ENCODE results near the gene DEAF1.
"Not testable (repeated sequence)": the region's sequence is repeated elsewhere in the genome, so short reads cannot be mapped to it uniquely, and the experiment has no call there.

DEAF1 gene

GRCh38 chr11:699753-700152 lies 4.7 kb upstream of the DEAF1 start:
- DNase-seq: no peak

- no peak for DNase-seq
Observed at GRCh38 chr11:699116-699508, 4.1 kb upstream of the DEAF1 start.

- no peak for DNase-seq
Observed at GRCh38 chr11:698493-699115, 3.6 kb upstream of the DEAF1 start.

GRCh38 chr11:697811-698311 lies 2.8 kb upstream of the DEAF1 start:
- DNase-seq: no peak

GRCh38 chr11:696955-697491 lies 2.0 kb upstream of the DEAF1 start:
- no peak for DNase-seq

- peak; percentile 60 for DNase-seq
Observed at GRCh38 chr11:695538-696248, 671 bp upstream of the DEAF1 start, which contains the start of gene TMEM80. Gene TMEM80, plus strand, starts transcription at chr11:695816. Its CDS starts 12 bp downstream, at chr11:695828.

GRCh38 chr11:695288-695537 lies 191 bp upstream of the DEAF1 start:
- DNase-seq: no peak

- no peak for DNase-seq
Observed at GRCh38 chr11:693887-694562, 997 bp downstream of the DEAF1 start.

- DNase-seq: no peak
Observed at GRCh38 chr11:693415-693831, 1.6 kb downstream of the DEAF1 start.

- no peak for DNase-seq
Observed at GRCh38 chr11:692824-693414, 2.1 kb downstream of the DEAF1 start.

GRCh38 chr11:691710-692590 lies 3.1 kb downstream of the DEAF1 start:
- no peak for DNase-seq

- no peak for DNase-seq
Observed at GRCh38 chr11:690738-691633, 4.0 kb downstream of the DEAF1 start.

GRCh38 chr11:690244-690643 lies 4.8 kb downstream of the DEAF1 start:
- DNase-seq: not testable (repeated sequence)

GRCh38 chr11:689625-690024 lies 5.4 kb downstream of the DEAF1 start:
- no peak for DNase-seq

GRCh38 chr11:688681-689080 lies 6.3 kb downstream of the DEAF1 start:
- no peak for DNase-seq

GRCh38 chr11:687751-688150 lies 7.3 kb downstream of the DEAF1 start:
- DNase-seq: no peak

GRCh38 chr11:686451-687243 lies 8.4 kb downstream of the DEAF1 start:
- no peak for DNase-seq

- DNase-seq: no peak
Observed at GRCh38 chr11:680970-681369, 14.1 kb downstream of the DEAF1 start.

GRCh38 chr11:680476-680875 lies 14.5 kb downstream of the DEAF1 start:
- no peak for DNase-seq

Measured in GOT3 (cell line).